Lower lobe of right lung (tissue), 2 donors: ENCODE measurements around the gene CELSR2. TPM values are rescaled to one million over a fixed set of nuclear protein-coding genes. Genes with fewer than 3 reads are reported as not detected.

Source experiments
- ATAC-seq, 2 donors: fragments of 200-7000 bp; cut with Tn5 transposase; one replicate each; pipeline ENCODE4 v1.9.1; 2020 to 2022; ENCODE audit warnings: mild to moderate bottlenecking in 2 of 2, moderate library complexity in 2 of 2
- DNase-seq: peaks from one replicate; pipeline ENCODE4 v3.0.0-alpha.2; 2020
- H3K27ac ChIP-seq: fragments of 200-600 bp; one replicate; pipeline ENCODE4 v1.8.0; 2022
- H3K27me3 ChIP-seq: fragments of 200-600 bp; one replicate; pipeline ENCODE4 v1.8.0; 2022; ENCODE audit warnings: low read depth
- H3K36me3 ChIP-seq: fragments of 200-600 bp; one replicate; pipeline ENCODE4 v1.8.0; 2022; ENCODE audit warnings: mild to moderate bottlenecking
- H3K4me1 ChIP-seq: fragments of 200-600 bp; one replicate; pipeline ENCODE4 v1.8.0; 2022
- H3K4me3 ChIP-seq: fragments of 200-600 bp; one replicate; pipeline ENCODE4 v1.8.0; 2022; ENCODE audit warnings: mild to moderate bottlenecking
- H3K9me3 ChIP-seq: fragments of 200-600 bp; one replicate; pipeline ENCODE4 v1.8.0; 2022
- intact Hi-C: fragments of 100-400 bp; cut with DNase I; formaldehyde crosslinking; loops from one replicate; pipeline ENCODE4 v1.11.0; 2022
- total RNA-seq: library from RNA; stranded (reverse); fragmentation: NEBNext Ultra II Directional; extraction: Animal tissue kit (Norgen Biotek cat#: 25700); gene quantifications from one replicate; pipeline ENCODE4 v1.2.1, GENCODE V29; 2021
- TF ChIP-seq, protein P1 (sequence below): fragments of 200-600 bp; IDR thresholded peaks from one replicate; pipeline ENCODE4 v1.8.0; 2022; ENCODE audit warnings: antibody characterized with exemption, mild to moderate bottlenecking
- donor health status: DM: no; HTN: yes; CAD: no; lungs with severe emphysema.

The CELSR2 gene
- total RNA-seq, 1 donor from 2014 or later = 7.2 TPM

- no peak for DNase-seq
- ATAC-seq = no peak
- TF ChIP-seq, protein P1, sequence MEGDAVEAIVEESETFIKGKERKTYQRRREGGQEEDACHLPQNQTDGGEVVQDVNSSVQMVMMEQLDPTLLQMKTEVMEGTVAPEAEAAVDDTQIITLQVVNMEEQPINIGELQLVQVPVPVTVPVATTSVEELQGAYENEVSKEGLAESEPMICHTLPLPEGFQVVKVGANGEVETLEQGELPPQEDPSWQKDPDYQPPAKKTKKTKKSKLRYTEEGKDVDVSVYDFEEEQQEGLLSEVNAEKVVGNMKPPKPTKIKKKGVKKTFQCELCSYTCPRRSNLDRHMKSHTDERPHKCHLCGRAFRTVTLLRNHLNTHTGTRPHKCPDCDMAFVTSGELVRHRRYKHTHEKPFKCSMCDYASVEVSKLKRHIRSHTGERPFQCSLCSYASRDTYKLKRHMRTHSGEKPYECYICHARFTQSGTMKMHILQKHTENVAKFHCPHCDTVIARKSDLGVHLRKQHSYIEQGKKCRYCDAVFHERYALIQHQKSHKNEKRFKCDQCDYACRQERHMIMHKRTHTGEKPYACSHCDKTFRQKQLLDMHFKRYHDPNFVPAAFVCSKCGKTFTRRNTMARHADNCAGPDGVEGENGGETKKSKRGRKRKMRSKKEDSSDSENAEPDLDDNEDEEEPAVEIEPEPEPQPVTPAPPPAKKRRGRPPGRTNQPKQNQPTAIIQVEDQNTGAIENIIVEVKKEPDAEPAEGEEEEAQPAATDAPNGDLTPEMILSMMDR = no peak
- Histone ChIP-seq H3K4me3 (no peak overlapping the region), H3K27ac (no peak overlapping the region), H3K9me3 (no peaks in the 10 kb centered on the region), H3K4me1 (peaks cover 28% of the 10 kb centered on the region), H3K27me3 (peaks cover 6% of the 10 kb centered on the region), H3K36me3 (peaks cover 6% of the 10 kb centered on the region)
- intact Hi-C loops = no loop called here
Observed at GRCh38 chr1:109243860-109244552, 5.3 kb upstream of the CELSR2 start.

DNA sequence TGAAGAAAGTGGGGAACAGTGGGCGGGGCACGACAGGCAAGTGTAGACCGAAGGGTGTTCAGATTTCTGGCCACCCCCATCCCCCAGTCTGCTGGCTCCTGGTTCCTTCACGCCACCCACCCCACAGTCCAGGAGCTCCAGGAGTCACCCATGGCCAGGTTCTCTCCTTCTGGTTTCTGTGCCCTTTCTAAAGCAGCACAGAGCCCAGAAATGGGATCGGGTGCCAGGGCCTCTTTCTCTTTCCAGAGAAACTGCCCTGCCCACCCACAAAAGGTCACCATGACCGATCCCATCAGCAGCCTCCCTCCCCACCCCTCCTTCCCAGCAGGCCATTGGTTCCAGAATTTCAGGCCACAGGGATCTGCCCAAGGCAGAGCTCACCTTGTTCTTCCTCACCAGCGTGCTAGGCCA is 3.2 kb upstream of the CELSR2 start:
- H3K36me3 ChIP-seq = no peaks in the 10 kb centered on the region
- TF ChIP-seq, protein P1 = no peak
- peaks cover 23% of the 10 kb centered on the region for H3K4me1 ChIP-seq
- intact Hi-C loops = no loop called here
- peaks cover 6% of the 10 kb centered on the region for H3K27me3 ChIP-seq
- H3K9me3 ChIP-seq = no peaks in the 10 kb centered on the region
- ATAC-seq (no peak), DNase-seq (no peak)
- H3K27ac ChIP-seq = no peak overlapping the region
- H3K4me3 ChIP-seq = no peak overlapping the region

GRCh38 chr1:109247401-109248365 is 1.7 kb upstream of the CELSR2 start:
- TF ChIP-seq, protein P1 = no peak
- Histone ChIP-seq H3K4me1 (peaks cover 11% of the 10 kb centered on the region), H3K4me3 (no peak overlapping the region), H3K9me3 (no peaks in the 10 kb centered on the region), H3K36me3 (no peaks in the 10 kb centered on the region), H3K27ac (no peak overlapping the region), H3K27me3 (peaks cover 6% of the 10 kb centered on the region)
- intact Hi-C loops = no loop called here
- DNase-seq (no peak), ATAC-seq (no peak)

GRCh38 chr1:109248444-109248796 is 919 bp upstream of the CELSR2 start:
- Histone ChIP-seq H3K9me3 (no peaks in the 10 kb centered on the region), H3K36me3 (no peaks in the 10 kb centered on the region), H3K4me1 (peaks cover 11% of the 10 kb centered on the region), H3K27ac (no peak overlapping the region), H3K27me3 (peaks cover 6% of the 10 kb centered on the region), H3K4me3 (no peak overlapping the region)
- intact Hi-C loops = no loop called here
- TF ChIP-seq, protein P1 = no peak
- no peak for DNase-seq
- ATAC-seq = no peak

- TF ChIP-seq, protein P1 = no peak
- DNase-seq = no peak
- peak; percentile 4 to 17 for ATAC-seq
- peaks cover 6% of the 10 kb centered on the region for H3K27me3 ChIP-seq
- H3K27ac ChIP-seq = no peak overlapping the region
- H3K36me3 ChIP-seq = no peaks in the 10 kb centered on the region
- peaks cover 24% of the 10 kb centered on the region for H3K4me1 ChIP-seq
- intact Hi-C loops = no loop called here
- H3K4me3 ChIP-seq = peak overlapping the region; percentile 59
- no peaks in the 10 kb centered on the region for H3K9me3 ChIP-seq
Observed at GRCh38 chr1:109249654-109250401, 489 bp downstream of the CELSR2 start.
